Activated T-helper 1 cell treated with anti-CD3 and anti-CD28 coated beads, Interleukin-2, amount 50 U/mL, for 16 hours (primary cell): ENCODE data around the gene CAPN9.

Experiments used
- DNase-seq, 2 donors: peaks; one replicate each; pipeline ENCODE4 v3.0.0-alpha.2; 2020; ENCODE audit warnings: low read depth in 1 of 2, low spot score in 1 of 2

The CAPN9 gene

DNA sequence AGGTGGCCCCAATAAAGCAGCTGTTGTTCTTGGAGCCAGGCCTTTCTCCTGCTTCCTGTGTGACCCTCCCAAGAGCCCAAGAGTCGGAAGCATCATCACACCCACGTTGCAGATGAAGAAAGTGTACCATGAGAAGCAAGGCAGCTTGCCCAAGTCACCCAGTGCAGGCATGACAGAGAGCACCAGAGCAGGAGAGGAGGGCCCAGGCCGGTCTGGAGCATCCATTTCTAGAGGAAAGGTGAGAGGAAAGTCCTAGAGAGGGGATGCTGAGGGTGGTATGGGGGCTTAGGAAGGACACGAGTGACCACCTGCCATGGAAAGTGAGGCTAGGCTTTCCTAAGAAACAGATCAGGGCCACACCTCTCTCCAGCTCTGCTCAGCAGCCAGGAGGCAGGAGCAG, 74.2 kb downstream of the CAPN9 start:
- no peak for DNase-seq

GRCh38 chr1:230822092-230822581, 74.9 kb downstream of the CAPN9 start:
- DNase-seq, result no peak

DNA sequence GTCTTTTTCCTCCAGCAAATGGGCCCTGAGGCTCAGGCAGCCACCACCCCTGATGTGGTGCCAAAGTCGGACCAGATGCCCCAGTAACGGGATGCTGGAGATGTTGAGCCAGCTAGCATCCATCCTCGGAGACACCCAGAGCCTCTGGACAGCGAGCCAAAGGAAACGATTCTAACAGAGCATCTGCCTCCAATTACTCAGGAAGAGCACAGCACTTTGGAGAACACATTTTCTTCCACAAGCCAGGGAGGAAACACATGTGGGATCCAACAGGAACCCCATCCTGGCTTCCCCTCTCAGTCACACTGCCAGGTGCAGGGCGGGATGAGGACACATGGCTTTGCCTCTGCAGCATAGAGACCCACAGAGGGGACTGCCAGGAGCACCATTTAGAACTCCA, 76.2 kb downstream of the CAPN9 start:
- no peak for DNase-seq

DNA sequence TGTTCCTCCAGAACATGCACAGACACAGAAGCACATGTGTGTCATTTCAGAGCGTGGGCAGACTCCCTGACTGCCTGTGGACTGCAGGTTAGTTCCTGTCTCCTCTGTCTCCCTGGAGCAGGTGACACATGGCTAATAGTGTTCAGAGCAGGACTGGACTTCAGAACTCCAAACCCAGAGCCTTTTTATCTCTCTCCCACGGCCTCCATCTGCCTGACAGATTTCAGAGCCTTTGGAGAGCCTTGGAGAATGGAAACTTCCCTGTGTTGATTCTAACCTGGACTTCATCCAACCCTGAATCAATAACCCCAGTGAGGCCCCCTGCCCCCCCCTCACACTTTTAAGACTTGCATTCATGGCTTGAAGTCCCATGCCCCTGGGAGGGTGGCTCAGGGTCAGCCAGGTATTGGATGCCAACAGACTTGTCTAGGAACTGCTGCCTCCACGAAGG, 76.8 kb downstream of the CAPN9 start:
- DNase-seq, result no peak

DNA sequence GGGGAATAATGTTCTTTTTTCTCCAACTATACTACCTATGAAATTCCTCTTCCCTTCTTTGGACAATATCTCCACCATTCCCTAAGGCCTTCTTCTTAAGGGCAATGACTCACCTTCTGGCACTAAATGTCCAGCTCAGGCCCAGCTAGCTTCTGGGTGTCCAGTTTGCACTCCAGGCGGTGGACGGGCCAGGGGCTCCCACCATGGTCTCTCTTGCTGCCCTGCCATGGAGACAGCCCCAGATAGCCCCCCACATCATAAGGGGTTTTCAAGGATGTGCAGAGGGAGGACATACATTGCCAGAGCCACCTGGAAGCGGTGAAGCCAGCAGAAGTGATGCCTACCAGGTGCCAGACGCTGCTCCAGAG, 77.3 kb downstream of the CAPN9 start:
- DNase-seq, result no peak

- no peak for DNase-seq
Measured at GRCh38 chr1:230824919-230825721, 77.9 kb downstream of the CAPN9 start.

- no peak for DNase-seq
Measured at GRCh38 chr1:230825761-230826160, 78.6 kb downstream of the CAPN9 start.

DNA sequence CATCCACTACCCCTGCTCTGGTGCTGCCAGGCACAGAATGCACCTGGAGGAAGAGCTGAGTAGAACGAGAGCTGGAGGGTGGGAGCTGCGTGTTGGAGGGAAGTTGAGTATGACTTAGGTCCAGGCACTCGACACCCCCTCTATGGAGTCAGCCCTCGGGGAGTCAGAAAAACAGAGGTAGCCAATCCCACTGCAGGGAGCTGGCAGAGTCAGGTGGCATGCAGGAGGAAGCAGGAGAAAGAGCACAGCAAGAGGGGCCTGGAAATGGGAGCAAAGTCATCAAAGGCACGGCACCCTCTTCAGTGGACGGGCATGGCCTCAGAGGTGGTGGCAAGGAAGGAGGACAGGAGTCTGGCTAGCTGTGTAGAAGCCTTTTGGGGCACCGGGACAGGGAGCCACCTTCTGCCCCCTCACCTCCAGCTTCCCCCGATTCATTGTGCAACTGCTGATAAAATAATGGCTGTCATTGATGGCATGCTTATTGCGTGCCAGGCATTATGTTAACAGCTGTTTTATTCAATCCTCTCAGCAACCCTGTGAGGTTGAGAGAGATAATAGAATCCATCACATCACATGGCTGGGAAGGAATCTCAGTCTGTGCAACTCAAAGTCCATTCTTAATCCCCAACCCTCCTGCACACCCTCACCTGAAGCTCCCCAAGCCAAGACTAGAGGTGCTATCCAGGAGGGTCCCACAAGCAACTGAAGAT, 79.1 kb downstream of the CAPN9 start:
- DNase-seq, result no peak

- no peak for DNase-seq
Measured at GRCh38 chr1:230827081-230827681, 80.0 kb downstream of the CAPN9 start.

GRCh38 chr1:230827801-230828200, 80.6 kb downstream of the CAPN9 start:
- DNase-seq, result no peak

DNA sequence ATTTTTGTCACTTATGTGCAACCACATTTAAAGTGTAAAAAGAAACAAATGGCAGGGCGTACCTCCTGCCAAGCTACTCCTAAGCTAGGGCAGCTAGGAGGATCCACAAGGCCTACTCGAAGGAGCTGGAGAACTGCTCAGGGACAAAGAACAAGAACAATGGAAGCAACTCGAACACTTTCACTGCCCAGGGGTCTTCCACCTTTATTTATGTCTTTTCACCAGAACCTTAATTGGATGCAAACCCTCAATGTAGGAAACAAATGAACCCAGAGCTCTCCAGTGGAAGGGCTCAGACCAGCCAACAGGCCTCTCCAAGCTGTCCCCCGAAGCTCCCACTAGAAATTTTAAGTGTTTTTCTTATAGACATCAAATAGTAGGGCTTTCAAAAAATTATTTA, 81.2 kb downstream of the CAPN9 start:
- no peak for DNase-seq

DNA sequence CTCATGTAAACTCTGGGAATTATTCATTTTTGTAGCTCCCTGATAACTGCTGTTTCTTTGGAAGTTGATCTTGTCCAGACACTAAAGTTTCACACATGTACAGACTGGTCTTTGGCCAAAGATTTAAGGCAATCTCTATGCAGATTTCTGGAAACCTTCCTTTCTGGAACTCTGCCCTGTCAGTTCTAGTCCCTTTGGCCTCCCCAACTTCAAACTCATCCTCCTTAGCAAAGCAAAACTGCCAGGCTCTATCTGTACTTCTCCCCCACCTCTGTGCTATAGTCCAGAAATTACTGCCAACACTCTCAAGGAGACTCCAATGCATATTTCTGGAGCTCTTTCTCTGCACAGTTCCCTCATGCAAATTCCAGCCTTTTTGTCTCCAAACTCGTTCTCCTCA, 84.6 kb downstream of the CAPN9 start:
- DNase-seq, result no peak

DNA sequence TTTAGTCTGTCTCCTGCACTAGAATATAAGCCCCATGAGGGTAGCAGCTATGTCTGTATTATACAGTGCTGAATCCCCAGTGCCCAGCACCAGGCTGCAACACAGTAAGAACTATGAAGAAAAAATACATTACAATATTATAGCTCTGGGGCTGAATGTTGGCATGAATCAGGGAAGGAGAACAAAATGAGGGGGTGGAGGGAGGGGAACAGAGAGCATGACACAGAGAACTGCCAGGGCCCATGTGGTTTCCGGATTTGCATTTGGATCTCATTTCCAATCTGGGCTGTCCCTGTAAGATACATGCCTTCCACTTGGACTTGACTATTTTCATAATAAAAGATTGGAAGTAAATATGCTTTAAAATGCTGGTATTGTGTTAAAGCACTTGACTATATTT, 85.3 kb downstream of the CAPN9 start:
- no peak for DNase-seq

DNA sequence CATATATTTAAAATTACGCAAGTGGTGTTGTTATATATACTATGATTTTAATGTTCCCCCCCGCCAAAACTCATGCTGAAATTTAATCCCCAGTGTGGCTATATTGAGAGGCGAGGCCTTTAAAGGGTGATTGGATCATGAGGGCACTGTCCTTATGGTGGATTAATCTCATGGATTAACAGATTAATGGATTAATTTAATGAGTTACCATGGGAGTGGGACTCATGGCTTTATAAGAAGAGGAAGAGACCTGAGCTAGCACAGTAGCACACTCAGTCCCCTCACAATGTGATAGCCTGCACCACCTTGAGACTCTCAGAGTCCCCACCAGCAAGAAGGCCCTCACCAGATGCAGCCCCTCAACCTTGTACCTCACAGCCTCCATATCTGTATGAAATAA, 86.3 kb downstream of the CAPN9 start:
- DNase-seq, result no peak

- no peak for DNase-seq
Measured at GRCh38 chr1:230834292-230834691, 87.1 kb downstream of the CAPN9 start.

- no peak for DNase-seq
Measured at GRCh38 chr1:230836347-230836746, 89.2 kb downstream of the CAPN9 start.

GRCh38 chr1:230836793-230837192, 89.6 kb downstream of the CAPN9 start:
- no peak for DNase-seq

DNA sequence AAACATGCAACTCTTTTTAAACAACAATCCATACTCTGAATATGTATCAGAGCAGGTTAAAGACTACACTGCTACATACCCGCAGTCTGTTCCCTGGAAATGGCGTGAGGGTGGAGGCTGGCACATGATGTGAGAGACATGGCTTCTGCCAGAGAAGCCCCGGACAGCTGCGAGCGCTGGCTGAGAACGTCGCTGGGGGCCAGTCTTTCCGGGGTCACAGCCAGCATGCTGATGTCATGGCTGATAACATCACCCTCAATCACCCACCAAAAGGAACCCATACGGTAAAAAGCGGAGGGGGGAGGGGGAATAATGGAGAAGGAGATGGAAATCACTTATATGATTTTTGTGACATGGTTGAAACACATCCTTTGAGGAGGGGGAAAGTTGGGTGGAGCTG, 92.0 kb downstream of the CAPN9 start:
- no peak for DNase-seq

- no peak for DNase-seq
Measured at GRCh38 chr1:230842801-230843200, 95.6 kb downstream of the CAPN9 start.

GRCh38 chr1:230843503-230844309, 96.5 kb downstream of the CAPN9 start:
- DNase-seq, result no peak

- no peak for DNase-seq
Measured at GRCh38 chr1:230844561-230844960, 97.4 kb downstream of the CAPN9 start.
